ENCODE results near the gene AFTPH.

- TF ChIP-seq POLR2A (IDR thresholded peaks at IDR 0.05; ENCODE audit: low read length), result no peak
- TF ChIP-seq GATA1 (IDR thresholded peaks at IDR 0.05; ENCODE audit: low read depth, low read length), result no peak
Observed at GRCh38 chr2:64595397-64596176, 71.5 kb downstream of the AFTPH start.
